ENCODE measurements around the gene JUN. TPM values are rescaled to one million over a fixed set of nuclear protein-coding genes. Genes with fewer than 3 reads are reported as not detected.
"Not testable (repeated sequence)": the region's sequence is repeated elsewhere in the genome, so short reads cannot be mapped to it uniquely, and the experiment has no call there.

JUN gene
- total RNA-seq, 1 donor = 55.0 TPM

DNA sequence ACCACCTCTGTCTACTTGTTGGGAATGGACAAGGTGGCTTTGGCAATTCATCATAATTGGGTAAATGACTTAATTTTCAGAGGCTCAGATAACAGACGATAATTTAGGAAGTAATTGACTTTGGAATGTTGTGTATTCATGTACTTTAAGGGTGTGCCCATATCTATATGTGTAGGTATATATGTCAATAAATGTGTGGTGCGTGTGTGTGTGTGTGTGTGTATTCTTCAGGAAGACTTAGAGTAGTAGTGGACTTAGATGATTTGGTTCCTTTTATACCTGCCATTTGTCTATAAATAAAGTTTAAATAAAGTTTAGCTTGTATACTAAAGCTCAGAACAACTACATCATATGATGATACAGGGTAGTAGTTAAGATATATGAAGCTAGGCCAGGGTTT, 20.0 kb upstream of the JUN start:
- no peak overlapping the region for H3K4me3 ChIP-seq (ENCODE audit: low read depth, low read length)
- DNase-seq (ENCODE audit: low read depth) = no peak
- TF ChIP-seq, protein P1, sequence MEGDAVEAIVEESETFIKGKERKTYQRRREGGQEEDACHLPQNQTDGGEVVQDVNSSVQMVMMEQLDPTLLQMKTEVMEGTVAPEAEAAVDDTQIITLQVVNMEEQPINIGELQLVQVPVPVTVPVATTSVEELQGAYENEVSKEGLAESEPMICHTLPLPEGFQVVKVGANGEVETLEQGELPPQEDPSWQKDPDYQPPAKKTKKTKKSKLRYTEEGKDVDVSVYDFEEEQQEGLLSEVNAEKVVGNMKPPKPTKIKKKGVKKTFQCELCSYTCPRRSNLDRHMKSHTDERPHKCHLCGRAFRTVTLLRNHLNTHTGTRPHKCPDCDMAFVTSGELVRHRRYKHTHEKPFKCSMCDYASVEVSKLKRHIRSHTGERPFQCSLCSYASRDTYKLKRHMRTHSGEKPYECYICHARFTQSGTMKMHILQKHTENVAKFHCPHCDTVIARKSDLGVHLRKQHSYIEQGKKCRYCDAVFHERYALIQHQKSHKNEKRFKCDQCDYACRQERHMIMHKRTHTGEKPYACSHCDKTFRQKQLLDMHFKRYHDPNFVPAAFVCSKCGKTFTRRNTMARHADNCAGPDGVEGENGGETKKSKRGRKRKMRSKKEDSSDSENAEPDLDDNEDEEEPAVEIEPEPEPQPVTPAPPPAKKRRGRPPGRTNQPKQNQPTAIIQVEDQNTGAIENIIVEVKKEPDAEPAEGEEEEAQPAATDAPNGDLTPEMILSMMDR (IDR thresholded peaks at IDR 0.05; ENCODE audit: insufficient read depth, low read length) = no peak

DNA sequence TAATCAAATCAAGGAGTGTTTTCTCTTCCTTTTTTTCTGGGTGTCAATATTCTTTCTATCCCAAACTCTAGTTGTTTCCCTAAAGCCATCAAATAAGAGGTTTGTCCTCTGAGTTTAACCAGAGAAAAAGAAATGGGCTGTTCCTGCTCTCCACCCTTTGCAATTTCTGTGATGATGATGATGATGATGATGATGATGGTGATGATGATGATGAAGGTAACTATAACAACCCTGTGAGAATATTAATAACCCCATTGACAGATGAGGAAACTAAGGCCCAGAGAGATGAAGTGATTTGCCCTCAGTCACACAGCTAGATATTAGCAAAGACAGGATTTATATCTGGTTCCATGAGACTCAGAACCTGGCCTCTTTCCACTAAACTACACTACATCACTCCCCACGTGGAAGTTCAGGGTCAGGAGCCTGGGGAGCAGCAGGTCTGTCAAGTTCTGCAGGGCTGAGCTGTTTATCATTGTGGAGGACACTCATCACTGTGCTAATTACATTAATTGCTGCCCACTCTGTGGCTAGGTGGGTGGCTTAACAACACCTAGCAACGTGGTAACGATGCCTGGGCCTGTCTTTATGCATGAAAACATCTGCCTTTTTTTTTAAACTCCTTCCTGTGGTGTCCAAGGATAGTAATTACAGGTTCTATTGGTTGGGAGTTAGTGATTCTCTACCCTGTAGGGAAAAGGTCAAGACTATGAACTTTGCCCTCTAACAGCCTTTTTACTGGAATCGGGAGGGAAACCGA, 19.0 kb upstream of the JUN start:
- DNase-seq (ENCODE audit: low read depth) = no peak
- TF ChIP-seq, protein P1 (IDR thresholded peaks at IDR 0.05; ENCODE audit: insufficient read depth, low read length) = no peak

DNA sequence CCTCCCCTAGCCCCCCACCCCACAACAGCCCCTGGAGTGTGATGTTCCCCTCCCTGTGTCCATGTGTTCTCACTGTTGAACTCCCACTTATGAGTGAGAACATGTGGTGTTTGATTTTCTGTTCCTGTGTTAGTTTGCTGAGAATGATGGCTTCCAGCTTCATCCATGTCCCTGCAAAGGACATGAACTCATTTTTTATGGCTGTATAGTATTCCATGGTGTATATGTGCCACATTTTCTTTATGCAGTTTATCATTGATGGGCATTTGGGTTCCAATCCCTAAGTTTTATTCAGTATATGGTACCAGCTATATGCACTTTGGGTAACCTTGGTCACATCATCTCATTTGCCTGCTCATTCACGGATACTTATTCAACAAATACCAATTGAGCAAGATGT, 17.4 kb upstream of the JUN start:
- not testable (repeated sequence) for H3K4me3 ChIP-seq (ENCODE audit: low read depth, low read length); DNase-seq (ENCODE audit: low read depth)

More for the DNA sequence above, 19.0 kb upstream of the JUN start:
- H3K4me3 ChIP-seq (ENCODE audit: low read depth, low read length) = no peak overlapping the region

DNA sequence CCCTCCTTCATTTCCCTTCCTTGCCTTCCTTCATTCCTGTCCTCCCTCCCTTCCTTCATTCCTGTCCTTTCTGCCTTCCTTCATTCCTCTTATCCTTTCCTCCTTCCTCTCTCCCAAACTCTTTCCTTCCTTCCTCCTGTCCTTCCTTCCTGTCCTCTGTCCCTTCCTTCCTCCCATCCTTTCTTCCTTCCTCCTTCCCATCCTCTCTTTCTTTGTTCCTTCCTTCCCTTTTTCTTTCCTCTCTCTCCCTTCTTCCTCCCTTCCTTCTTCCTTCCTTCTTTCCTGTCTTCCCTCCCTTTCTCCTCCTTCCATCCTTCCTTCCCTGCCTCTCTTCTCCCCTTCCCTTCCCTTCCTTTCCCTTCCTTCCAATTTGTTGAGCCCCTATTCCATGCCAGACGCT, 15.8 kb upstream of the JUN start:
- DNase-seq (ENCODE audit: low read depth) = no peak
- TF ChIP-seq, protein P1 (IDR thresholded peaks at IDR 0.05; ENCODE audit: insufficient read depth, low read length) = no peak

DNA sequence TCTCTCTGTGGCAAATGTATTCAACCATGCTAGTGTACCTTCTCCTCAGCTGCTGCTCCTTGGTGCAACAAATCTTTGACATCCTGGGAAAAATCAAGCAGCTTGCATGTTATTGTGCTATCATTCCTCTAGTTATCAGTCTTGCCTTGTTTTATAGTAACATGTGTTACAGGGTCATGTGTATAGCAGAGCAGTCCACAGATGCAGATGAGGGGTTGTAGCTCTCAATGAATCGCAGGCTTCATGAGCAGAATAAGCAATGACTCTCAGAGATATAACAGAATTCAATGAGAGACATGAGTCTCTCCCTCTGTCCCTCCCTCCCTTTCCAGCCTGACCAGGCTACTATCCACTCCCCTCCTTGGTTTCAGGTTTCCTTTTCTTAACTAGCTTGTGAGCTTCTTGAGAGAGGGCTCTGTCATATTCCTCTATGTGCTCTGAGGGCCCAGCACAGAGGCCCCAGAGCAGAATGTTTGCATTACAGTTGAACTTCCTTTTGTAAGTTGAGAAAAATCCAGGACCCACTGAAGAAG, 15.1 kb upstream of the JUN start:
- TF ChIP-seq, protein P1 (IDR thresholded peaks at IDR 0.05; ENCODE audit: insufficient read depth, low read length) = no peak
- DNase-seq (ENCODE audit: low read depth) = no peak
- H3K4me3 ChIP-seq (ENCODE audit: low read depth, low read length) = no peak overlapping the region

More for the DNA sequence above, 15.8 kb upstream of the JUN start:
- H3K4me3 ChIP-seq (ENCODE audit: low read depth, low read length) = no peak overlapping the region

DNA sequence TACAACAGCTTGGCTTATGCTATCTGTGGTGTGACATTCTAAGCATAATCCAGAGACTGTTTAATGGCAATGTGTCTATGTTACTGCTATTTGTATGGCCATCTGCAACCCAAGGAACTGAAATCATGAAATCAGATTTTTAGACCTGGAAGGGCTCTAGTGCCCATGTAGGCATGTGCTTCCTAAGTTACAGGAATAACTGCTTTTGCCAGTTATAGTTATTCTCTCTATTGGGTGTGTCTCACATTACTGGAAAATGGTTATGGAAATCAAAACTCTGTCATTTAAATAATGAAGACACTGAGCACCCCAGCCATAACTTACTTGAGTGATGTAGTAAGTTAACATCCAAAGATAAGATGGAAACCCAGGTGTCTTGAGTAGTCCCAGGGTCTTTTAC, 12.6 kb upstream of the JUN start:
- no peak for DNase-seq (ENCODE audit: low read depth)
- H3K4me3 ChIP-seq (ENCODE audit: low read depth, low read length) = no peak overlapping the region
- TF ChIP-seq, protein P1 (IDR thresholded peaks at IDR 0.05; ENCODE audit: insufficient read depth, low read length) = no peak

DNA sequence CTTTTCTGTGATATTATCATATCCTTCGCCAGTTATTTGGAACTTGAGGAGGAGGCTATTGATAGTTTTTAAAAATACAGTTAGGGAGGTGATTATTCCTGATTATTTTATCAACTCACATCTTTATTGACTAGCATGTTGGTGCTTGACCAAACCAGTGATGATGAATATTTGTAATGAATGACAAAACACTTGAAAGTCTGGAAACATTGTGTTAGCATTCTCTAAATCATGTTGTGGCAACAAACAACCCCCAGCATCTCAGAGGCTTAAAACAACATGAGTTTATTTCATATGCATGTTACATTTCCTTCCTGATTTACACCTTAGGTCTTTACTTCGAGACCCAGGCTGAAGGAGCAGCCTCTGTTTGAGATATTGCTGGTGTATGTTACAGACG, 10.7 kb upstream of the JUN start:
- no peak for DNase-seq (ENCODE audit: low read depth)
- H3K4me3 ChIP-seq (ENCODE audit: low read depth, low read length) = no peak overlapping the region
- TF ChIP-seq, protein P1 (IDR thresholded peaks at IDR 0.05; ENCODE audit: insufficient read depth, low read length) = no peak
